ES-I3 (cell line): Measurements from ENCODE around the gene KRAS.
"Not testable (repeated sequence)": the region's sequence is repeated elsewhere in the genome, so short reads cannot be mapped to it uniquely, and the experiment has no call there.

Experiments used
- H3K36me3 ChIP-seq: 2 replicates; pipeline ENCODE4 v1.6.1; 2013; ENCODE audit warnings: mild to moderate bottlenecking, low read length, control low read depth, moderate library complexity; ENCODE audit not compliant: insufficient read depth
- H3K4me1 ChIP-seq: 2 replicates; pipeline ENCODE4 v1.6.1; 2013; ENCODE audit warnings: mild to moderate bottlenecking, control low read depth, low read length; ENCODE audit not compliant: insufficient read depth
- H3K9ac ChIP-seq: 2 replicates; pipeline ENCODE4 v1.6.1; 2013; ENCODE audit warnings: low read depth, mild to moderate bottlenecking, low read length, moderate library complexity
- H3K9me3 ChIP-seq: 2 replicates; pipeline ENCODE4 v1.6.1; 2013; ENCODE audit warnings: mild to moderate bottlenecking, low read length, moderate library complexity; ENCODE audit not compliant: control insufficient read depth, insufficient read depth

The KRAS gene

GRCh38 chr12:25250744-25251730, at the start of gene KRAS:
Gene KRAS (minus strand): TSS chr12:25250929.
- no peaks in the 10 kb centered on the region for H3K9me3 ChIP-seq
- no peaks in the 10 kb centered on the region for H3K4me1 ChIP-seq
- H3K36me3 ChIP-seq = no peaks in the 10 kb centered on the region
- peak within 1 kb of the TSS; percentile 69 for H3K9ac ChIP-seq

DNA sequence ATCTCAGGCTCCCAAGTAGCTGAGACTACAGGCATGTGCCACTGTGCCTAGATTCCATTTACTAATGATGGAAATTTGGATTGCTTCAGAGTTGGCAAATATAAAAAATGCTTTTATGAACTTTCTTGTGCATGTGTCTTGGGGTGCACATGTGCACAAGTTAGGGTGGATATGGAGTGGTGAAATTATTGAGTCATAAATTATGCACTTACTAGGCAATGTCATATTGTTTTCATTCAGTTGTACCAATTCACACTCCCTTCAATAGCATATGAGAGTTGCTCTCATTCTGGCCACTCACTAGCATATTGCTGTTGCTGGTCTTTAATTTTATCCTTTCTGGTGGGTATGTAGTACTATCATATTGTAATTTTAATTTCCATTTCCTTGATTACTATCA, 45.7 kb upstream of the KRAS start:
- H3K4me1 ChIP-seq = no peaks in the 10 kb centered on the region
- no peak overlapping the region for H3K9ac ChIP-seq
- peaks cover 2% of the 10 kb centered on the region; the same call in 1 of the 2 replicates for H3K9me3 ChIP-seq
- H3K36me3 ChIP-seq = no peaks in the 10 kb centered on the region

DNA sequence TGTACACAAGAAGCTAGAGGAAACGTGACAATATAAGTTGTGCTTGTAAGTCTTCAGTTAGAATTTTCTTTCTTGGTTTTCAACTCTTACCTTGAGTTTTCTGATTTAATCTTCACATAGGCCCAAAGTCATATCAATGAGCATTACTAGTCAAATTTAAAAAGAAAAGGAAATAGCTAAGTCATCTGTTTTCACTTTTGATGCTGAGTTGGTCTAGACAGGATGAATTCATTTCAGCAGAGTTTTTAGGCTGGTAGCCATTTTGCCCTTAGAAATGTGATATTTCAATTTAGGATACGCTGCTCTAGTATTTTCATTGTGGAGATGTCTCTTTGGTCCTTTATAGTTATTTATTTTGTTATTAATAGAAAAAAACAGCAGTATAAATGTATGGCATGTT, 44.6 kb upstream of the KRAS start:
- no peak overlapping the region for H3K9ac ChIP-seq
- no peaks in the 10 kb centered on the region for H3K4me1 ChIP-seq
- H3K9me3 ChIP-seq = no peaks in the 10 kb centered on the region
- no peaks in the 10 kb centered on the region for H3K36me3 ChIP-seq

- no peaks in the 10 kb centered on the region for H3K4me1 ChIP-seq
- H3K36me3 ChIP-seq = no peaks in the 10 kb centered on the region
- no peak overlapping the region for H3K9ac ChIP-seq
- no peaks in the 10 kb centered on the region; the same call in 1 of the 2 replicates for H3K9me3 ChIP-seq
Measured at GRCh38 chr12:25293653-25294052, 42.9 kb upstream of the KRAS start.

DNA sequence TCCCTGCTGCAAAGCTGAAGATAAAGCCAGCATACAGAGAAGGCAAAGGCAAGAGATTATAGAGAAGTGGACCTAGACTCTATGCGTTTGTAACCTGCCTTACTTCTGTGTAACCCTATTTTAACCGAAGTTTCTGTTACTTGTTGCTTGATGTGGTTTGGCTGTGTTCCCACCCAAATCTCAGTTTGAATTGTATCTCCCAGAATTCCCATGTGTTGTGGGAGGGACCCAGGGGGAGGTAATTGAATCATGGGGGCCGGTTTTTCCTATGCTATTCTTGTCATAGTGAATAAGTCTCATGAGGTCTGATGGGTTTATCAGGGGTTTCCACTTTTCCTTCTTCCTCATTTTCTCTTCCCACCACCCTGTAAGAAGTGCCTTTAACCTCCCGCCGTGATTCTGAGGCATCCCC, 42.1 kb upstream of the KRAS start:
- not testable (repeated sequence) for H3K36me3 ChIP-seq, H3K9ac ChIP-seq, H3K9me3 ChIP-seq, H3K4me1 ChIP-seq

DNA sequence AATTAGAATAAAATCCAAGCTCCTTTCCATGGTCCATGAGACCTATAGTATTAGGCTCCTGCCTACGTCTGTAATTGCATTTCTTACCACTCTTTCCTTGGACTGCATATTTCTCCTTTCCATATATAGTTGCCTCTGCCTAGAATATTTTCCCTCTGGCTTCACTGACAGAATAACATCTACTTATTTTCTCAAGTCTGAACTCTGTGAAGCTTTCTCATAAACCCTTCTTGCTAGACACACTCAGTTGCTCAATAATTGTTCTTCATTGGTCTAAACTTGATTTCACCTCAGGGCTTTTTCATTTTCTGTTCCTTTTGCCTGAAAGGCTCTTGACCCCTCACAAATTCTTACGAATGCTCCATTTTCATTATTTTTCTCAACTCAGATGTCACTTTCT, 36.9 kb upstream of the KRAS start:
- H3K36me3 ChIP-seq = no peaks in the 10 kb centered on the region
- no peak overlapping the region for H3K9ac ChIP-seq
- no peaks in the 10 kb centered on the region; the same call in 1 of the 2 replicates for H3K9me3 ChIP-seq
- no peaks in the 10 kb centered on the region for H3K4me1 ChIP-seq

DNA sequence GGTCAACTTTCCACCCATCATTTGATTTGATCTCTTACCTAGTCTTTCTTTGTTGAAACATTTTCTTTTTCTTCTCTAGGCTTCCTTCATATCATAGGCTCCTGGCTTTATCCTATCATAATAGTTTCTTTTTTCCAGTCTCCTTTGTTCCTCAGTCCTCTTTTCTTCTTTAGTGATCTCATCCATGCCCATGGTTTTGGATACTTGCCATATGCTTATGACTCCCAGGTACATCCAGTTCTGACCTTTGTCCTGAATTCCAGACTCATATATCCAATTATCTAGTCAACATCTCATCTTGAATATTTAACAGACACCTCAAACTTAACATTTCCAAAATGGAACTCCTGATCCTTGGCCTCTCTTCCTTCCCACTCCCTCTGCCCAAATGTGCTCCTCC, 36.1 kb upstream of the KRAS start:
- H3K9ac ChIP-seq = no peak overlapping the region
- H3K9me3 ChIP-seq = no peaks in the 10 kb centered on the region; the same call in 1 of the 2 replicates
- no peaks in the 10 kb centered on the region for H3K36me3 ChIP-seq
- no peaks in the 10 kb centered on the region for H3K4me1 ChIP-seq

DNA sequence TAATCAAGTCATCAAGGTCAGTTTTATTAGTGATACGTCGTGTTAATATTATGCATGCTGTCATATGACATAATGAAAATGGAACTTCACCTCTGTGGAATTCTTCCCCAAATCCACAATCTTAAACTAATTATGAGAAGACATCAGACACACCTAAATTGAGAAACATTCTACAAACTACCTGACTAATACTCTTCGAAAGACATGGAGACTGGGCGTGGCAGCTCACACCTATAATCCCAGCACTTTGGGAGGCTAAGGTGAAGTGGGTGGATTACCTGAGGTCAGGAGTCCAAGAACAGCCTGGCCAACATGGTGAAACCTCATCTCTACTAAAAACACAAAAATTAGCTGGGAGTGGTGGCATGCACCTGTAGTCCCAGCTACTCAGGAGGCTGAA, 33.3 kb upstream of the KRAS start:
- Histone ChIP-seq H3K9ac (no peak overlapping the region), H3K9me3 (no peaks in the 10 kb centered on the region), H3K4me1 (no peaks in the 10 kb centered on the region), H3K36me3 (no peaks in the 10 kb centered on the region)

DNA sequence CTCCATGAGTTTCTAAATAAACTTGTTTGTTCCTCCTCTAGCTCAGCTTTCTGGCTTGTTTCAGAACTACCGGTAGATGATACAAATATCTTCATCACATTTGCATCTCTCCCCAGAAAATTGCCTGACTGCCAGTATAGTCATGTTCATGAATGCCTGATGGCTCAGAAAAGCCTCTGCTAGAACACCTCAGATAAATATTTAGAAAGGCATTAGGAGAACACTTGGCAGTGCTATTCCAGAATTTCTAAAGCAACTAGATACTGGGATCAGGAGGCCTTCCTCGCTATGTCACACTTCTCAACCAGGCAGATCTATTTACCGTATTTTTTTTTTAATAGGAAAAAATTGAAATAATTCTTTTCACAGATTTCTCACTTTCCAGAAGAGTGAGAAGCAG, 32.3 kb upstream of the KRAS start:
- Histone ChIP-seq H3K36me3 (no peaks in the 10 kb centered on the region), H3K4me1 (no peaks in the 10 kb centered on the region), H3K9ac (no peak overlapping the region), H3K9me3 (no peaks in the 10 kb centered on the region)

DNA sequence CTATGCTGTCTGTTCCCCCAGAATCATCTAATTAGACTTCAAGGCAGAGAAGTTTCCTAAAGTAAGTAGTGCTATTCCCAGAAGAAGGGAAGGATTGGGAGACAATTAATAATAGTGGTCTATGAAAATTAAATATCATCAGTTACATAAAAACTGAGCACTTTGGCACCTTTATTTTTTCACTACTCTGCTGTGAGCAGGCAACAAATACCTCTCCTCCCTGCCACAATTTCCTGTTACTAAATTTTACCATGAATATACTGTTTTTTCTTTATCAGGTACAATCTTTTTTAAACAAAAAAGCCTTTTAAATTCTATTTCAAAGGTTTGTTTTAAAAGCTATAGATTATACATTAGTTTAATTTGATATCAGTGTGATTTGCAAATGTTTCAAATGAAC, 29.4 kb upstream of the KRAS start:
- no peaks in the 10 kb centered on the region; the same call in 1 of the 2 replicates for H3K4me1 ChIP-seq

GRCh38 chr12:25278269-25278668, 27.5 kb upstream of the KRAS start:
- no peaks in the 10 kb centered on the region for H3K36me3 ChIP-seq
- H3K9ac ChIP-seq = no peak overlapping the region
- no peaks in the 10 kb centered on the region for H3K9me3 ChIP-seq
- H3K4me1 ChIP-seq = no peaks in the 10 kb centered on the region; the same call in 1 of the 2 replicates

More for the DNA sequence above, 29.4 kb upstream of the KRAS start:
- no peaks in the 10 kb centered on the region for H3K36me3 ChIP-seq
- no peak overlapping the region for H3K9ac ChIP-seq
- no peaks in the 10 kb centered on the region for H3K9me3 ChIP-seq

- H3K36me3 ChIP-seq = no peaks in the 10 kb centered on the region
- H3K9me3 ChIP-seq = no peaks in the 10 kb centered on the region
- H3K4me1 ChIP-seq = no peaks in the 10 kb centered on the region; the same call in 1 of the 2 replicates
- no peak overlapping the region for H3K9ac ChIP-seq
Measured at GRCh38 chr12:25276199-25276937, 25.6 kb upstream of the KRAS start.

- Histone ChIP-seq H3K9ac (no peak overlapping the region), H3K4me1 (no peaks in the 10 kb centered on the region; the same call in 1 of the 2 replicates), H3K36me3 (no peaks in the 10 kb centered on the region), H3K9me3 (no peaks in the 10 kb centered on the region)
Measured at GRCh38 chr12:25271486-25272098, 20.9 kb upstream of the KRAS start.

DNA sequence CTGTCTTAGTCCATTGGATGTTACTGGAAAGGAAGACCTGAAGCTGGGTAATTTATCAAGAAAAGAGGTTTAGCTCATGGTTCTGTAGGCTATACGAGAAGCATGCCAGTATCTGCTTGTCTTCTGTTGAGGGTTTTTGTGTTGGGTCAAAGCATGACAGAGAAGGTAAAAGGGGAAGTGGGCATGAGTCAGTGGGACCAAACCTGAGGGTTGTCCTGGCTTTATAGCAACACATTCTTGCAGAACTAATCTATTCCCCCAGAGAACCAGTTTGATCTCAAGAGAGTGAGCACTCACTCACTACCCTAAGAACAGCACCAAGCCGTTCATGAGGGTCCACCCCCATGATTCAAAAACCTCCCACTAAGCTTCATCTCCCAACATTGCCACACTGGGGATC, 19.0 kb upstream of the KRAS start:
- Histone ChIP-seq H3K9ac (no peak overlapping the region), H3K36me3 (no peaks in the 10 kb centered on the region), H3K4me1 (peaks cover 5% of the 10 kb centered on the region), H3K9me3 (no peaks in the 10 kb centered on the region)
